H9 (cell line): ENCODE measurements around the gene SPINT3. TPM values are rescaled to one million over a fixed set of nuclear protein-coding genes. Genes with fewer than 3 reads are reported as not detected.

Source experiments
- DNase-seq: peaks from one replicate; pipeline ENCODE4 v3.0.0-alpha.2; 2017
- H2AFZ ChIP-seq: one replicate; pipeline ENCODE4 v1.6.1; 2013; ENCODE audit warnings: mild to moderate bottlenecking, low read length, control low read depth, moderate library complexity
- H2AK5ac ChIP-seq: 2 replicates; pipeline ENCODE4 v1.6.1; 2013; ENCODE audit warnings: low read length, control low read depth, mixed read lengths; ENCODE audit not compliant: insufficient read length
- H2BK120ac ChIP-seq: one replicate; pipeline ENCODE4 v1.6.1; 2013; ENCODE audit warnings: low read depth, mild to moderate bottlenecking, low read length, control low read depth, inconsistent platforms; ENCODE audit not compliant: poor library complexity, severe bottlenecking
- H2BK12ac ChIP-seq: 2 replicates; pipeline ENCODE4 v1.6.1; 2013; ENCODE audit warnings: low read length, control low read depth, mixed read lengths, low read depth; ENCODE audit not compliant: insufficient read length
- H2BK15ac ChIP-seq: 2 replicates; pipeline ENCODE4 v1.6.1; 2013; ENCODE audit warnings: low read depth, low read length, control low read depth
- H2BK20ac ChIP-seq: one replicate; pipeline ENCODE4 v1.6.1; 2013; ENCODE audit warnings: low read depth, mild to moderate bottlenecking, low read length, control low read depth, inconsistent platforms; ENCODE audit not compliant: poor library complexity, severe bottlenecking
- H2BK5ac ChIP-seq: 2 replicates; pipeline ENCODE4 v1.6.1; 2013; ENCODE audit warnings: low read length, control low read depth, mixed read lengths; ENCODE audit not compliant: insufficient read length
- H3K14ac ChIP-seq: 2 replicates; pipeline ENCODE4 v1.6.1; 2013; ENCODE audit warnings: low read length, control low read depth; ENCODE audit not compliant: insufficient read depth
- H3K18ac ChIP-seq: 2 replicates; pipeline ENCODE4 v1.6.1; 2013; ENCODE audit warnings: low read depth, mild to moderate bottlenecking, mixed read lengths, low read length, control low read depth; ENCODE audit not compliant: insufficient read length
- H3K23ac ChIP-seq: 2 replicates; pipeline ENCODE4 v1.6.1; 2013; ENCODE audit warnings: low read length, control low read depth, mixed read lengths, low read depth; ENCODE audit not compliant: insufficient read length
- H3K23me2 ChIP-seq: 2 replicates; pipeline ENCODE4 v1.6.1; 2013; ENCODE audit warnings: low read depth, mild to moderate bottlenecking, mixed read lengths, low read length, control low read depth; ENCODE audit not compliant: insufficient read length, poor library complexity, severe bottlenecking
- H3K27ac ChIP-seq: 2 replicates; pipeline ENCODE4 v1.5.1; 2013; ENCODE audit warnings: low read length, control low read depth, mixed read lengths, low read depth; ENCODE audit not compliant: insufficient read length
- H3K27me3 ChIP-seq: 2 replicates; pipeline ENCODE4 v1.6.1; 2013; ENCODE audit warnings: low read length, control low read depth, inconsistent platforms; ENCODE audit not compliant: insufficient read depth
- H3K4ac ChIP-seq: 2 replicates; pipeline ENCODE4 v1.6.1; 2013; ENCODE audit warnings: low read depth, mild to moderate bottlenecking, control low read depth, inconsistent platforms, low read length, moderate library complexity
- H3K4me1 ChIP-seq: 2 replicates; pipeline ENCODE4 v1.6.1; 2013; ENCODE audit warnings: low read length, control low read depth, inconsistent platforms; ENCODE audit not compliant: insufficient read depth
- H3K4me2 ChIP-seq: 2 replicates; pipeline ENCODE4 v1.6.1; 2013; ENCODE audit warnings: low read length, control low read depth, mixed read lengths; ENCODE audit not compliant: insufficient read length, insufficient read depth
- H3K56ac ChIP-seq: 2 replicates; pipeline ENCODE4 v1.6.1; 2013; ENCODE audit warnings: low read depth, mild to moderate bottlenecking, mixed read lengths, low read length, control low read depth; ENCODE audit not compliant: insufficient read length
- H3K79me1 ChIP-seq: 2 replicates; pipeline ENCODE4 v1.6.1; 2013; ENCODE audit warnings: low read depth, mild to moderate bottlenecking, moderate library complexity, low read length, control low read depth, inconsistent platforms; ENCODE audit not compliant: insufficient read depth, poor library complexity, severe bottlenecking
- H3K79me2 ChIP-seq: 2 replicates; pipeline ENCODE4 v1.6.1; 2013; ENCODE audit warnings: low read length, control low read depth, inconsistent platforms; ENCODE audit not compliant: insufficient read depth
- H3K9ac ChIP-seq: 2 replicates; pipeline ENCODE4 v1.6.1; 2013; ENCODE audit warnings: low read length, control low read depth, mixed read lengths; ENCODE audit not compliant: insufficient read length; ENCODE audit errors: extremely low read depth
- H3K9me3 ChIP-seq: one replicate; pipeline ENCODE4 v1.6.1; 2013; ENCODE audit warnings: low read depth, low read length, inconsistent platforms; ENCODE audit not compliant: control insufficient read depth
- H3T11ph ChIP-seq: one replicate; pipeline ENCODE4 v1.6.1; 2013; ENCODE audit warnings: mild to moderate bottlenecking, low read length, control low read depth, inconsistent platforms
- H4K20me1 ChIP-seq: one replicate; pipeline ENCODE4 v1.6.1; 2013; ENCODE audit not compliant: control insufficient read depth, insufficient read length, insufficient read depth
- H4K5ac ChIP-seq: 2 replicates; pipeline ENCODE4 v1.6.1; 2013; ENCODE audit warnings: low read depth, mild to moderate bottlenecking, mixed read lengths, low read length, control low read depth; ENCODE audit not compliant: insufficient read length
- H4K8ac ChIP-seq: replicated peaks from 2 replicates; pipeline ENCODE4 v1.6.1; 2013; ENCODE audit warnings: low read length, control low read depth, mixed read lengths, low read depth; ENCODE audit not compliant: insufficient read length
- H4K91ac ChIP-seq: 2 replicates; pipeline ENCODE4 v1.6.1; 2013; ENCODE audit warnings: low read depth, mild to moderate bottlenecking, moderate library complexity, mixed read lengths, low read length, control low read depth; ENCODE audit not compliant: insufficient read length
- H3K27ac Mint-ChIP-seq, 3 experiments: 2 replicates in 2 of 3; 3 replicates in 1 of 3; pipeline ENCODE4 v1.8.0; 2020 to 2021; ENCODE audit warnings: mixed read lengths in 3 of 3, mild to moderate bottlenecking in 1 of 3, moderate library complexity in 1 of 3
- H3K27me3 Mint-ChIP-seq: 2 replicates; pipeline ENCODE4 v1.8.0; 2021; ENCODE audit warnings: low read depth, mild to moderate bottlenecking, moderate library complexity, mixed read lengths
- H3K36me3 Mint-ChIP-seq, 3 experiments: 2 replicates in 2 of 3; 3 replicates in 1 of 3; pipeline ENCODE4 v1.8.0; 2020 to 2021; ENCODE audit warnings: low read depth in 3 of 3, mixed read lengths in 3 of 3; ENCODE audit not compliant: insufficient read depth in 1 of 3
- H3K4me1 Mint-ChIP-seq, 2 experiments: 2 replicates each; pipeline ENCODE4 v1.8.0; 2020; ENCODE audit warnings: mixed read lengths in 2 of 2
- H3K4me3 Mint-ChIP-seq, 2 experiments: 2 replicates in 1 of 2; 3 replicates in 1 of 2; pipeline ENCODE4 v1.8.0; 2020 to 2021; ENCODE audit warnings: mild to moderate bottlenecking in 2 of 2, mixed read lengths in 2 of 2, moderate library complexity in 1 of 2
- H3K9me3 Mint-ChIP-seq, 2 experiments: 2 replicates in 1 of 2; 3 replicates in 1 of 2; pipeline ENCODE4 v1.8.0; 2020; ENCODE audit warnings: mild to moderate bottlenecking in 2 of 2, mixed read lengths in 2 of 2, moderate library complexity in 1 of 2
- CTCF ChIP-seq: fragments of 200-600 bp; sonication (generic); conservative IDR thresholded peaks from 3 replicates; pipeline ENCODE4 v1.8.0; 2021; ENCODE audit warnings: antibody characterized with exemption, mild to moderate bottlenecking
- total RNA-seq: library from RNA; stranded (reverse); gene quantifications from 2 replicates; pipeline ENCODE4 v1.2.1, GENCODE V29; 2021

The SPINT3 gene
- total RNA-seq, 1 experiment from 2014 or later: not detected

- Histone ChIP-seq H3K18ac (no peak overlapping the region), H3T11ph (no peak overlapping the region), H4K91ac (no peak overlapping the region), H3K23me2 (no peaks in the 10 kb centered on the region), H3K4me2 (no peak overlapping the region), H3K9me3 (no peaks in the 10 kb centered on the region), H4K8ac (no peak overlapping the region), H2AFZ (no peak overlapping the region), H3K27ac (no peak overlapping the region), H3K14ac (no peak overlapping the region), H3K79me2 (no peaks in the 10 kb centered on the region), H3K23ac (no peak overlapping the region), H3K9ac (no peak overlapping the region), H2BK5ac (no peak overlapping the region), H3K27me3 (no peaks in the 10 kb centered on the region), H3K79me1 (no peaks in the 10 kb centered on the region), H4K20me1 (no peaks in the 10 kb centered on the region), H3K4ac (no peak overlapping the region), H2BK15ac (no peak overlapping the region), H2BK20ac (no peak overlapping the region), H4K5ac (no peak overlapping the region), H3K4me1 (no peaks in the 10 kb centered on the region), H3K56ac (no peak overlapping the region), H2AK5ac (no peak overlapping the region), H2BK120ac (no peak overlapping the region), H2BK12ac (no peak overlapping the region)
- Mint-ChIP-seq H3K9me3 (peaks cover 0 to 10% of the 10 kb centered on the region in 2 experiments; a peak in 2 of 5 replicates), H3K27ac (no peak overlapping the region), H3K4me3 (no peak overlapping the region), H3K36me3 (peaks cover 0 to 7% (median 0%) of the 10 kb centered on the region in 3 experiments; a peak in 2 of 7 replicates), H3K27me3 (no peaks in the 10 kb centered on the region), H3K4me1 (peaks cover 2 to 9% of the 10 kb centered on the region in 2 experiments; a peak in 2 of 4 replicates)
- no peak for DNase-seq
- no peak for TF ChIP-seq CTCF
Measured at GRCh38 chr20:45550765-45551164, 35.3 kb upstream of the SPINT3 start.
